CD4-positive, alpha-beta T cell treated with Interleukin-21 for 1 hour (primary cell): ENCODE measurements around the gene PPME1.
A peak's percentile ranks its signal among the peaks of the same experiment; 100 is the strongest.
"Not testable (repeated sequence)": the region's sequence is repeated elsewhere in the genome, so short reads cannot be mapped to it uniquely, and the experiment has no call there.

Source experiments
- DNase-seq: peaks from one replicate; pipeline ENCODE4 v3.0.0-alpha.2; 2020

Gene PPME1

GRCh38 chr11:74170694-74171629, at the start of gene PPME1, which contains the start of gene C2CD3:
Gene PPME1 (plus strand): TSS chr11:74171289. CDS start chr11:74171422, 133 bp downstream.
Gene C2CD3 (minus strand): TSS chr11:74171002. CDS start chr11:74170792, 210 bp downstream.
- peak; percentile 99 for DNase-seq

GRCh38 chr11:74121804-74122203, 49.3 kb upstream of the PPME1 start:
- DNase-seq, result no peak

GRCh38 chr11:74123008-74123448, 48.1 kb upstream of the PPME1 start:
- no peak for DNase-seq

- not testable (repeated sequence) for DNase-seq
These were observed 42.0 kb upstream of the PPME1 start for GRCh38 chr11:74129121-74129520.

- DNase-seq, result no peak
These were observed 38.3 kb upstream of the PPME1 start for GRCh38 chr11:74132833-74133232.

GRCh38 chr11:74133436-74133835, 37.7 kb upstream of the PPME1 start:
- DNase-seq, result no peak

GRCh38 chr11:74134661-74135060, 36.4 kb upstream of the PPME1 start:
- DNase-seq, result no peak

- no peak for DNase-seq
These were observed 35.8 kb upstream of the PPME1 start for GRCh38 chr11:74135127-74135840.

GRCh38 chr11:74138021-74138420, 33.1 kb upstream of the PPME1 start:
- no peak for DNase-seq

- no peak for DNase-seq
These were observed 32.5 kb upstream of the PPME1 start for GRCh38 chr11:74138572-74138971.

GRCh38 chr11:74139151-74139918, 31.8 kb upstream of the PPME1 start:
- no peak for DNase-seq

GRCh38 chr11:74139919-74140431, 31.1 kb upstream of the PPME1 start:
- DNase-seq, result not testable (repeated sequence)

GRCh38 chr11:74141241-74141695, 29.8 kb upstream of the PPME1 start:
- no peak for DNase-seq

GRCh38 chr11:74141908-74142307, 29.2 kb upstream of the PPME1 start:
- DNase-seq, result no peak

- no peak for DNase-seq
These were observed 28.5 kb upstream of the PPME1 start for GRCh38 chr11:74142624-74143023.

GRCh38 chr11:74144592-74144991, 26.5 kb upstream of the PPME1 start:
- no peak for DNase-seq

- no peak for DNase-seq
These were observed 23.7 kb upstream of the PPME1 start for GRCh38 chr11:74147199-74147929.

- no peak for DNase-seq
These were observed 17.9 kb upstream of the PPME1 start for GRCh38 chr11:74153224-74153623.

- no peak for DNase-seq
These were observed 16.3 kb upstream of the PPME1 start for GRCh38 chr11:74154620-74155281.

- DNase-seq, result no peak
These were observed 13.9 kb upstream of the PPME1 start for GRCh38 chr11:74157169-74157568.

GRCh38 chr11:74159642-74160041, 11.4 kb upstream of the PPME1 start:
- DNase-seq, result no peak
